H1 (cell line): Measurements from ENCODE around the gene MT2A. TPM values are rescaled to one million over a fixed set of nuclear protein-coding genes. Genes with fewer than 3 reads are reported as not detected.

ENCODE experiments used
- CTCF ChIA-PET: fragments of 300-600 bp; sonication (Branson Sonifier 250); formaldehyde crosslinking; loops from one replicate; lab custom pipeline; 2021; ENCODE audit not compliant: partially characterized antibody; lab: Charles Lee
- POLR2A ChIA-PET: fragments of 300-600 bp; sonication (Branson Sonifier 250); formaldehyde crosslinking; loops from one replicate; lab custom pipeline; 2021; ENCODE audit warnings: inconsistent platforms; ENCODE audit not compliant: partially characterized antibody; lab: Charles Lee
- DNase-seq, 2 experiments: peaks; one replicate each; pipeline versions ENCODE4 v3.0.0 to v3.0.0-alpha.2; 2010 to 2022; ENCODE audit warnings: low spot score in 2 of 2, low read depth in 1 of 2, mixed read lengths in 1 of 2
- FAIRE-seq: peaks from 2 replicates; lab custom pipeline; 2011; peaks lifted over from hg19 to GRCh38; lab: Jason Lieb, UNC
- H2AFZ ChIP-seq: 2 replicates; pipeline ENCODE4 v1.8.1; 2012; ENCODE audit warnings: low read length, inconsistent platforms
- H2AK5ac ChIP-seq: 2 replicates; pipeline ENCODE4 v1.6.1; 2013; ENCODE audit warnings: low read depth, low read length
- H2BK120ac ChIP-seq: replicated peaks from 2 replicates; pipeline ENCODE3; 2013; ENCODE audit warnings: low read depth, low read length, inconsistent platforms
- H2BK12ac ChIP-seq: 2 replicates; pipeline ENCODE4 v1.6.1; 2013; ENCODE audit warnings: low read depth, low read length
- H2BK15ac ChIP-seq: 2 replicates; pipeline ENCODE4 v1.6.1; 2013; ENCODE audit warnings: low read length
- H2BK20ac ChIP-seq: 2 replicates; pipeline ENCODE4 v1.6.1; 2013; ENCODE audit warnings: low read length
- H2BK5ac ChIP-seq: 2 replicates; pipeline ENCODE4 v1.6.1; 2013; ENCODE audit warnings: low read depth, low read length
- H3K14ac ChIP-seq: 2 replicates; pipeline ENCODE4 v1.6.1; 2013; ENCODE audit warnings: inconsistent platforms; ENCODE audit not compliant: insufficient read length
- H3K18ac ChIP-seq: 2 replicates; pipeline ENCODE4 v1.6.1; 2013; ENCODE audit warnings: low read length; ENCODE audit errors: extremely low read depth
- H3K23ac ChIP-seq: 2 replicates; pipeline ENCODE4 v1.6.1; 2013; ENCODE audit warnings: inconsistent platforms; ENCODE audit not compliant: insufficient read length
- H3K23me2 ChIP-seq: 2 replicates; pipeline ENCODE4 v1.6.1; 2013; ENCODE audit warnings: low read depth, low read length
- H3K27ac ChIP-seq: 2 replicates; pipeline ENCODE4 v1.6.1; 2011; ENCODE audit warnings: low read depth, low read length, inconsistent platforms
- H3K27me3 ChIP-seq, 4 experiments: replicated peaks in 1 of 4; 1 replicate in 1 of 4; 2 replicates in 3 of 4; pipeline versions ENCODE4 v1.6.1 to v1.8.1; 2011 to 2013; ENCODE audit warnings: low read length in 3 of 4, mild to moderate bottlenecking in 3 of 4, inconsistent platforms in 2 of 4, mixed read lengths in 2 of 4, moderate library complexity in 1 of 4; ENCODE audit not compliant: control insufficient read depth in 3 of 4, insufficient read depth in 3 of 4; ENCODE audit errors: extremely low read depth in 1 of 4
- H3K36me3 ChIP-seq, 4 experiments: 2 replicates each; pipeline versions ENCODE4 v1.6.1 to v1.8.1; 2011 to 2013; ENCODE audit warnings: mild to moderate bottlenecking in 4 of 4, low read length in 3 of 4, moderate library complexity in 2 of 4, control low read depth in 1 of 4, inconsistent platforms in 1 of 4; ENCODE audit not compliant: insufficient read depth in 4 of 4, control insufficient read depth in 2 of 4
- H3K4ac ChIP-seq: replicated peaks from 2 replicates; pipeline ENCODE3; 2013; ENCODE audit warnings: low read length, low read depth, mixed read lengths, inconsistent platforms; ENCODE audit not compliant: insufficient read length
- H3K4me1 ChIP-seq, 4 experiments: replicated peaks in 1 of 4; 1 replicate in 1 of 4; 2 replicates in 3 of 4; pipeline versions ENCODE4 v1.6.1 to v1.8.1; 2011 to 2013; ENCODE audit warnings: low read length in 3 of 4, inconsistent platforms in 2 of 4, mixed read lengths in 1 of 4; ENCODE audit not compliant: insufficient read depth in 4 of 4, control insufficient read depth in 3 of 4
- H3K4me2 ChIP-seq, 2 experiments: 2 replicates each; pipeline versions ENCODE4 v1.6.1 to v1.8.1; 2011 to 2013; ENCODE audit warnings: low read depth in 2 of 2, low read length in 2 of 2, control low read depth in 1 of 2, inconsistent platforms in 1 of 2, mild to moderate bottlenecking in 1 of 2; ENCODE audit not compliant: insufficient read depth in 1 of 2
- H3K4me3 ChIP-seq, 4 experiments: fragments of 200-600, 300-600 bp in 1 of 4; sonication (generic), shearing (Covaris generic), sonication (Bioruptor Twin) in 1 of 4; 2 replicates each; pipeline versions ENCODE4 v1.5.1 to v1.8.1; 2011 to 2016; ENCODE audit warnings: low read length in 4 of 4, low read depth in 3 of 4, control low read depth in 2 of 4, inconsistent platforms in 2 of 4, mild to moderate bottlenecking in 2 of 4, mixed read lengths in 1 of 4, moderate library complexity in 1 of 4; ENCODE audit not compliant: insufficient read depth in 2 of 4; ENCODE audit errors: extremely low read depth in 1 of 4
- H3K56ac ChIP-seq: replicated peaks from 2 replicates; pipeline ENCODE3; 2013; ENCODE audit warnings: low read depth, mild to moderate bottlenecking, mixed read lengths, low read length, inconsistent platforms; ENCODE audit not compliant: insufficient read length
- H3K79me1 ChIP-seq: 2 replicates; pipeline ENCODE4 v1.6.1; 2013; ENCODE audit warnings: low read depth, low read length, control low read depth
- H3K79me2 ChIP-seq, 2 experiments: 2 replicates each; pipeline versions ENCODE4 v1.6.1 to v1.8.1; 2012 to 2013; ENCODE audit warnings: low read length in 2 of 2, mild to moderate bottlenecking in 2 of 2, inconsistent platforms in 1 of 2; ENCODE audit not compliant: insufficient read depth in 2 of 2, control insufficient read depth in 1 of 2
- H3K9ac ChIP-seq, 4 experiments: replicated peaks in 1 of 4; 1 replicate in 1 of 4; 2 replicates in 3 of 4; pipeline versions ENCODE4 v1.6.1 to v1.8.1; 2011 to 2013; ENCODE audit warnings: low read depth in 3 of 4, low read length in 3 of 4, control low read depth in 2 of 4, mild to moderate bottlenecking in 2 of 4, moderate library complexity in 2 of 4, inconsistent platforms in 1 of 4; ENCODE audit errors: extremely low read depth in 1 of 4
- H3K9me3 ChIP-seq, 2 experiments: 2 replicates each; pipeline versions ENCODE4 v1.6.1 to v1.8.1; 2012 to 2013; ENCODE audit warnings: mild to moderate bottlenecking in 2 of 2, moderate library complexity in 2 of 2, control low read depth in 1 of 2, inconsistent platforms in 1 of 2, low read depth in 1 of 2, low read length in 1 of 2, mixed read lengths in 1 of 2; ENCODE audit not compliant: insufficient read depth in 2 of 2
- H4K20me1 ChIP-seq, 2 experiments: replicated peaks in 1 of 2; 2 replicates each; pipeline versions ENCODE3 to v1.8.1; 2011 to 2013; ENCODE audit warnings: inconsistent platforms in 2 of 2, low read length in 2 of 2, mild to moderate bottlenecking in 1 of 2; ENCODE audit not compliant: insufficient read depth in 2 of 2, control insufficient read depth in 1 of 2
- H4K5ac ChIP-seq: 2 replicates; pipeline ENCODE4 v1.6.1; 2013; ENCODE audit warnings: low read length, low read depth, mixed read lengths, inconsistent platforms; ENCODE audit not compliant: insufficient read length
- H4K8ac ChIP-seq: 2 replicates; pipeline ENCODE4 v1.8.0; 2013; ENCODE audit warnings: mild to moderate bottlenecking, moderate library complexity, low read length, inconsistent platforms; ENCODE audit not compliant: insufficient read depth; ENCODE audit errors: extremely low read depth
- H4K91ac ChIP-seq: replicated peaks from 2 replicates; pipeline ENCODE3; 2013; ENCODE audit warnings: low read length, mixed read lengths, inconsistent platforms; ENCODE audit not compliant: insufficient read length
- CBX5 ChIP-seq: fragments of 300-800, 300-1000 bp; sonication (generic); IDR thresholded peaks from 2 replicates; pipeline ENCODE4 v1.7.1; 2016; ENCODE audit warnings: antibody characterized with exemption, low read length, low read depth
- WGBS, 2 experiments: shearing (Covaris generic) in 1 of 2; methylation state at CpG; one replicate each; pipeline versions ENCODE4 v1.1.6 to v1.1.7; 2013 to 2015; ENCODE audit warnings: low lambda C conversion rate in 2 of 2, mixed read lengths in 2 of 2, inconsistent platforms in 1 of 2, low coverage in 1 of 2, missing lambda C conversion rate in 1 of 2; ENCODE audit not compliant: insufficient replicate concordance in 2 of 2, insufficient coverage in 1 of 2, insufficient read length in 1 of 2; ENCODE audit errors: extremely low coverage in 1 of 2, missing lambda C conversion rate in 1 of 2; 5-methylcytosine and 5-hydroxymethylcytosine counted together
- polyA plus RNA-seq, 7 experiments: library from polyadenylated mRNA; depleted of rRNA in 3 of 7; stranded (reverse) in 5 of 7; unstranded in 2 of 7; fragments of >200 nt in 5 of 7; fragments of 200-250 nt in 2 of 7; gene quantifications; 1 replicate in 5 of 7; 2 replicates in 1 of 7; 4 replicates in 1 of 7; pipeline versions ENCODE4 v1.2.1 to v1.2.3, GENCODE V29; 2011 to 2013; ENCODE audit warnings: missing spikeins in 2 of 7, mixed read lengths in 2 of 7
- total RNA-seq: library from RNA; stranded (reverse); fragmentation: NEBNext Ultra II Directional; extraction: Animal tissue kit (Norgen Biotek cat#: 25700); gene quantifications from 2 replicates; pipeline ENCODE4 v1.2.1, GENCODE V29; 2021

MT2A gene
- total and polyA plus RNA-seq, 2 of the 8 experiments (the other 6 are each of a cell fraction or from before 2014, with no cell fraction given), result 9.5 to 30.1 TPM

DNA sequence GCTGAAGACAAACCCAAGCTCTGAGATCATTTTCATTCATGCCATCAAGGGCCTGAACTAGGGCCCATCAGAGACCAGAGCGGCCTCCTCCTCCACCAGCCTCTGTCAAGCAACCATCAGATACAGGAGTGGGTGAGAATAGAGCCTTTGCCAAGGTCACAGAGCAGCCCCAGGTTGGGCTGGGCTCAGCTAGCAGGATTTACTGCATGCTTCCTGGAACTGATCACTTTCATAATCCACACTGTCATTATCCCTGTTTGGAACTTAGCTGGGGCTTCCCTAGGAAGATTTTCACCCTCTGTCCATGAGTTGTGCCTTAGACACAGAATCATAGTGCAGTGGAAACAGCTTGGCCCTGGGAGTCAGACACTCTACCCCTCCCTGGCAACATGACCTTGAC, 38.4 kb upstream of the MT2A start:
- Histone ChIP-seq H3K9me3 (no peaks in the 10 kb centered on the region), H2BK5ac (no peak overlapping the region), H3K4me1 (no peaks in the 10 kb centered on the region), H3K56ac (no peak overlapping the region), H3K23me2 (no peaks in the 10 kb centered on the region; the same call in 1 of the 2 replicates), H3K27ac (no peak overlapping the region), H4K5ac (no peak overlapping the region), H2BK20ac (no peak overlapping the region), H3K23ac (no peak overlapping the region), H3K14ac (no peak overlapping the region), H3K36me3 (no peaks in the 10 kb centered on the region), H2BK15ac (no peak overlapping the region), H3K4ac (no peak overlapping the region), H3K79me2 (no peaks in the 10 kb centered on the region), H3K9ac (no peak overlapping the region), H3K4me2 (no peak overlapping the region), H2AFZ (no peak overlapping the region), H2BK120ac (no peak overlapping the region), H2AK5ac (no peak overlapping the region), H3K18ac (no peak overlapping the region), H3K4me3 (no peak overlapping the region), H4K91ac (no peak overlapping the region), H4K8ac (no peak overlapping the region), H4K20me1 (no peaks in the 10 kb centered on the region), H2BK12ac (no peak overlapping the region), H3K79me1 (no peaks in the 10 kb centered on the region), H3K27me3 (peaks cover 0 to 2% (median under 1%) of the 10 kb centered on the region in 4 experiments; a peak in 2 of 7 replicates)
- POLR2A ChIA-PET, result interaction anchor here (0.6 to 1.6 kb wide), 4 partner anchors 22 to 218 kb away, joined by 3 to 7 read pairs (median 3); partner anchors contain the start of gene NUDT21
- DNase-seq (no peak), FAIRE-seq (no peak)
- no peak for TF ChIP-seq CBX5
- CTCF ChIA-PET, result interaction anchor here (0.8 to 1.4 kb wide), 6 partner anchors 18 to 292 kb away, joined by 3 to 6 read pairs (median 4); no protein-coding TSS in a partner anchor
- WGBS, 2 experiments, result 78% methylated on average over 1 of the region's 1 CpG; no CpG with 5 or more reads in 1 of the 2 experiments
